Measurements from ENCODE around the gene SPNS2. TPM values are rescaled to one million over a fixed set of nuclear protein-coding genes. Genes with fewer than 3 reads are reported as not detected.

Gene SPNS2
- polyA plus RNA-seq, 1 of the 3 experiments (the other 2 are of a cell fraction), result 0.08 TPM

DNA sequence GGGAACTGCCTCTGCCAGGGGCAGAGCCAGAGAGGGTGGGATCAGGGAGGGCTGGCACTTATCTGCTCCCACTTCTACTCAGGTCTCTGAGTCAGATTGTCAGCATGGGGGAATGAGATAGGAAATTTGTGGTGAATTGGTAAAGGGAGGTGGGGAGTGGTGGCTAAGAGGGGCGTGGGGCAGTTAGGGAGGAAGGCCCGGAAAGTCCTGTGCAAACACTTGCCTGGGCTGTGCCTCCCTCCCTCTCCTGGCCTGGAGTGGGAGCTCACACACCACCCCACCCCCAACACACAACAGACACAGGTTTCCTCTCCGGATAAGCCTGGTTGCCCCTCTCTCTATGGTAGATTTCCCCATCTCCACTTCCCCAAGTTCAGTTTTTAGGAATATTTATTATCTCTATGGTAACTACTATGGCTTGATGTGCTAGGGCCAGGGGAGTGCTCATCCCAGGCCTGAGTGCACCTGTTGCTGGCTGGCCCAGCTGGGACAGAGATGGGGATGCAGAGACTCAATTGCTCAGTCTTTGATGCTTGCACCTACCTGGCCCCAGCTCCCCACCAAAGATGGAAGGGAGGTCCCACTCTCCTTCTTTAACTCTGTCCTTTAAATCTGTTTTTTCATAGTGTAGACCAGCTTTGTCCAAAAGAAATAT is 2.7 kb downstream of the SPNS2 start (continued):
- TF ChIP-seq, protein P1, sequence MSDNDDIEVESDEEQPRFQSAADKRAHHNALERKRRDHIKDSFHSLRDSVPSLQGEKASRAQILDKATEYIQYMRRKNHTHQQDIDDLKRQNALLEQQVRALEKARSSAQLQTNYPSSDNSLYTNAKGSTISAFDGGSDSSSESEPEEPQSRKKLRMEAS (IDR thresholded peaks at IDR 0.05; ENCODE audit: low read depth), result no peak

DNA sequence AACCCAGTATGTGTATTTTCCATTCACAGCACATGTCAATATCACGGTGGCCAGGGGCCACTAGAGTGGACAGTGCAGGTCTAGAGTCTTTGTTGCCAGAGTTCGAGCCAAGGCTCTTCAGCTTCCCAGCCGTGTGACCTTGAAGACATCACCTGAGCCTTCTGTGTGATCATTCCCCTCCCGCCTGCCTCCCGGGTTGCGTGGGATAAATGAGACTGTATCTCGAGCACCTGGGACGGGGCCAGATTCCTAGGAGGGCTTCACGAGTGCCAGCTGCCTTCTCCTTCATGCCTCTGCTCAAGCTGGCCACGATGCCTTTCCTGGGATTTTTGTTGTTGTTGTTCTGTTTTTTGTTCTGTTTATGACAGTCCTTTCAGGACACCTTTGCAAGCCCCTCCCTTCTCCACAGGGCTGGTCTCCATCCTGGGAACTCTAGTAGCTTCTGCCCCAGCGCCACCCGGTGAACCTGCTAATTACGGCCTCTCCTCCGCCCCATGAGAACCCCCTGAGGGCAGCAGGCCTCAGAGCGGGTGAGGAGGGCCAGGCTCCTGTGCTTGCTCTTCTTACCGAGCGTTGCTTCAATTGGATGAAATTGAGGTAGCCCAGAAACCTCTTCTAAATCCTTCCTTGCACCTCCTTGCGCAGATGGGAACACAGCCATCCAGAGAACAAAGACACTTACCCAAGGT is 3.9 kb downstream of the SPNS2 start:
- H3K27ac ChIP-seq (ENCODE audit: low read depth in 2 of 2, low read length in 1 of 2), result no peak overlapping the region
- no peak overlapping the region for H3K4me2 ChIP-seq
- peaks cover 3% of the 10 kb centered on the region for H3F3A ChIP-seq (replicated peaks; ENCODE audit: insufficient read depth)
- POLR2A ChIA-PET, result no interaction called here
- H3K4me3 ChIP-seq (ENCODE audit: low read depth in 2 of 2, low read length in 1 of 2), result no peak overlapping the region
- whole genome bisulfite sequencing (ENCODE audit: low lambda C conversion rate), result 69% methylated on average over 15 of the region's 18 CpGs
- H3K36me3 ChIP-seq (replicated peaks in 1 of 2; ENCODE audit: control insufficient read depth in 1 of 2, insufficient read depth in 2 of 2, low read length in 1 of 2), result no peaks in the 10 kb centered on the region
- no peaks in the 10 kb centered on the region for H3K79me2 ChIP-seq (ENCODE audit: insufficient read depth)
- H3K27me3 ChIP-seq (ENCODE audit: insufficient read depth), result peaks cover 35% of the 10 kb centered on the region
- 0 out of 2 replicates have a peak, but pooled peaks cover 3% of the 10 kb centered on the region for H4K20me1 ChIP-seq (ENCODE audit: insufficient read depth)
- CTCF ChIA-PET, result interaction anchor here (3.3 kb wide), 1 partner anchor 82 kb away, joined by 10 read pairs; no protein-coding TSS in a partner anchor
- no peak for DNase-seq
- H3K4me1 ChIP-seq (ENCODE audit: control insufficient read depth in 1 of 2, insufficient read depth in 2 of 2, low read depth in 1 of 2, low read length in 1 of 2), result peaks cover 0 to 3% of the 10 kb centered on the region in 2 experiments; a peak in 1 of 4 replicates
- H2AFZ ChIP-seq (ENCODE audit: low read depth), result no peak overlapping the region
- no peaks in the 10 kb centered on the region for H3K9me3 ChIP-seq
- TF ChIP-seq, protein P2, sequence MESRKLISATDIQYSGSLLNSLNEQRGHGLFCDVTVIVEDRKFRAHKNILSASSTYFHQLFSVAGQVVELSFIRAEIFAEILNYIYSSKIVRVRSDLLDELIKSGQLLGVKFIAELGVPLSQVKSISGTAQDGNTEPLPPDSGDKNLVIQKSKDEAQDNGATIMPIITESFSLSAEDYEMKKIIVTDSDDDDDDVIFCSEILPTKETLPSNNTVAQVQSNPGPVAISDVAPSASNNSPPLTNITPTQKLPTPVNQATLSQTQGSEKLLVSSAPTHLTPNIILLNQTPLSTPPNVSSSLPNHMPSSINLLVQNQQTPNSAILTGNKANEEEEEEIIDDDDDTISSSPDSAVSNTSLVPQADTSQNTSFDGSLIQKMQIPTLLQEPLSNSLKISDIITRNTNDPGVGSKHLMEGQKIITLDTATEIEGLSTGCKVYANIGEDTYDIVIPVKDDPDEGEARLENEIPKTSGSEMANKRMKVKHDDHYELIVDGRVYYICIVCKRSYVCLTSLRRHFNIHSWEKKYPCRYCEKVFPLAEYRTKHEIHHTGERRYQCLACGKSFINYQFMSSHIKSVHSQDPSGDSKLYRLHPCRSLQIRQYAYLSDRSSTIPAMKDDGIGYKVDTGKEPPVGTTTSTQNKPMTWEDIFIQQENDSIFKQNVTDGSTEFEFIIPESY (IDR thresholded peaks at IDR 0.05; ENCODE audit: borderline replicate concordance, low read depth), result no peak
- no peak for TF ChIP-seq FOXM1 (IDR thresholded peaks at IDR 0.05; ENCODE audit: low read depth)
- no peak for TF ChIP-seq MEF2A (IDR thresholded peaks at IDR 0.05; ENCODE audit: borderline replicate concordance, low read depth)
- no peak for TF ChIP-seq POLR2AphosphoS5 (IDR thresholded peaks at IDR 0.05; ENCODE audit: low read depth, low read length)
- no peak for TF ChIP-seq NFIC (IDR thresholded peaks at IDR 0.05; ENCODE audit: borderline replicate concordance)
- no peak overlapping the region for H3K9ac ChIP-seq
- H3K9me2 ChIP-seq, result no peaks in the 10 kb centered on the region

DNA sequence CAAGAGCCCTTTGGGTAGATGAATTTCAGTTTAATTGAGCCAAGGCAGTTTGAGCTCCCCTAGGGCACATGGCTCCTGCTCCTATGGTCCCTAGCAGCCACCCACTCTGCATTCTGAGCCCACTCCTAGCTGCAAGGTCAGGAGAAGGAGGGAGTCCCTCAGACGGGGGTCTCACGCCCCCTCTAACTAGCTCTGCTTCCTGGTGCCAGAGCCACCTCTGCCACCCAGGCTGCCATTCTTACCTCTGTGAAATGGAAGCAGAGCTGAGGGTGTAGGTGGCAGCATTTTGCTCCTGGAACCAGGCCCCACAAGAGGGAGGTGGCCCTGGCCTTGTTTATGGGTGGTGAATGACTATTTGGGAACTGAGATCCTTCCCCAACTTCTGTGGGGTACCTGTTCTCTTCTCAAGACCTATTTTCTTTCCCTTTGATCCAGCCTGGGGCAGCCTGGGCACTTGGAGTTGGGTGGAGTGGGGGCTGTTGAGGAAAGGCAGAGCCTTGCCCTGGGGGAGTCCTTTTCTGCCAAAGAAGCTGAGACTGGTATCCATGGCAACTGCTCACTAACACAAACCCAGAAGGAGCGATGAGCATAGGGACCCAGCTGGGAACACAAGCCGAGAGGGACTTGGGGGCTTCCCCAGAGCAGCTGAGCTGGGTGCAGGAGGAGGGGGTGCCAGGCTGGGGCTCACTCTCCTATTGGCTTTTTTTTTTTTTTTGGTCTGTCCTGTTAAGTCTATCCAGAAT is 4.8 kb downstream of the SPNS2 start:
- Histone ChIP-seq H3F3A (replicated peaks; ENCODE audit: insufficient read depth) (no peaks in the 10 kb centered on the region), H3K4me2 (no peak overlapping the region), H3K4me3 (ENCODE audit: low read depth in 2 of 2, low read length in 1 of 2) (no peak overlapping the region), H3K36me3 (replicated peaks in 1 of 2; ENCODE audit: control insufficient read depth in 1 of 2, insufficient read depth in 2 of 2, low read length in 1 of 2) (no peaks in the 10 kb centered on the region), H3K9ac (no peak overlapping the region), H3K79me2 (ENCODE audit: insufficient read depth) (no peaks in the 10 kb centered on the region), H4K20me1 (ENCODE audit: insufficient read depth) (no peaks in the 10 kb centered on the region), H3K27ac (ENCODE audit: low read depth in 2 of 2, low read length in 1 of 2) (no peak overlapping the region), H3K9me3 (no peaks in the 10 kb centered on the region), H3K27me3 (ENCODE audit: insufficient read depth) (peaks cover 26% of the 10 kb centered on the region), H3K9me2 (no peaks in the 10 kb centered on the region), H2AFZ (ENCODE audit: low read depth) (no peak overlapping the region), H3K4me1 (ENCODE audit: control insufficient read depth in 1 of 2, insufficient read depth in 2 of 2, low read depth in 1 of 2, low read length in 1 of 2) (peaks cover 0 to under 1% of the 10 kb centered on the region in 2 experiments; a peak in 1 of 4 replicates)
- no peak for DNase-seq
- POLR2A ChIA-PET, result no interaction called here
- WGBS (ENCODE audit: low lambda C conversion rate), result 96% methylated on average over 2 of the region's 4 CpGs
- CTCF ChIA-PET, result interaction anchor here (3.3 kb wide), 1 partner anchor 83 kb away, joined by 10 read pairs; no protein-coding TSS in a partner anchor
- TF ChIP-seq EP300 (IDR thresholded peaks at IDR 0.05; ENCODE audit: borderline replicate concordance in 1 of 2, low read depth in 1 of 2, low read length in 1 of 2), result no peak
- TF ChIP-seq TEAD4 (IDR thresholded peaks at IDR 0.05; ENCODE audit: borderline replicate concordance, insufficient read depth), result no peak
- TF ChIP-seq, protein P3, sequence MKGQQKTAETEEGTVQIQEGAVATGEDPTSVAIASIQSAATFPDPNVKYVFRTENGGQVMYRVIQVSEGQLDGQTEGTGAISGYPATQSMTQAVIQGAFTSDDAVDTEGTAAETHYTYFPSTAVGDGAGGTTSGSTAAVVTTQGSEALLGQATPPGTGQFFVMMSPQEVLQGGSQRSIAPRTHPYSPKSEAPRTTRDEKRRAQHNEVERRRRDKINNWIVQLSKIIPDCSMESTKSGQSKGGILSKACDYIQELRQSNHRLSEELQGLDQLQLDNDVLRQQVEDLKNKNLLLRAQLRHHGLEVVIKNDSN (IDR thresholded peaks at IDR 0.05; ENCODE audit: borderline replicate concordance, low read depth), result no peak
- TF ChIP-seq RAD21 (IDR thresholded peaks at IDR 0.05; ENCODE audit: low read length), result no peak
- TF ChIP-seq, protein P4, sequence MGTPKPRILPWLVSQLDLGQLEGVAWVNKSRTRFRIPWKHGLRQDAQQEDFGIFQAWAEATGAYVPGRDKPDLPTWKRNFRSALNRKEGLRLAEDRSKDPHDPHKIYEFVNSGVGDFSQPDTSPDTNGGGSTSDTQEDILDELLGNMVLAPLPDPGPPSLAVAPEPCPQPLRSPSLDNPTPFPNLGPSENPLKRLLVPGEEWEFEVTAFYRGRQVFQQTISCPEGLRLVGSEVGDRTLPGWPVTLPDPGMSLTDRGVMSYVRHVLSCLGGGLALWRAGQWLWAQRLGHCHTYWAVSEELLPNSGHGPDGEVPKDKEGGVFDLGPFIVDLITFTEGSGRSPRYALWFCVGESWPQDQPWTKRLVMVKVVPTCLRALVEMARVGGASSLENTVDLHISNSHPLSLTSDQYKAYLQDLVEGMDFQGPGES (IDR thresholded peaks at IDR 0.05; ENCODE audit: low read depth, low read length), result no peak
- TF ChIP-seq YY1 (IDR thresholded peaks at IDR 0.05; ENCODE audit: low read depth), result no peak
- TF ChIP-seq ELF1 (IDR thresholded peaks at IDR 0.05), result no peak
- no peak for TF ChIP-seq EZH2phosphoT487 (IDR thresholded peaks at IDR 0.05; ENCODE audit: borderline replicate concordance, low read depth)
- TF ChIP-seq, protein P5, sequence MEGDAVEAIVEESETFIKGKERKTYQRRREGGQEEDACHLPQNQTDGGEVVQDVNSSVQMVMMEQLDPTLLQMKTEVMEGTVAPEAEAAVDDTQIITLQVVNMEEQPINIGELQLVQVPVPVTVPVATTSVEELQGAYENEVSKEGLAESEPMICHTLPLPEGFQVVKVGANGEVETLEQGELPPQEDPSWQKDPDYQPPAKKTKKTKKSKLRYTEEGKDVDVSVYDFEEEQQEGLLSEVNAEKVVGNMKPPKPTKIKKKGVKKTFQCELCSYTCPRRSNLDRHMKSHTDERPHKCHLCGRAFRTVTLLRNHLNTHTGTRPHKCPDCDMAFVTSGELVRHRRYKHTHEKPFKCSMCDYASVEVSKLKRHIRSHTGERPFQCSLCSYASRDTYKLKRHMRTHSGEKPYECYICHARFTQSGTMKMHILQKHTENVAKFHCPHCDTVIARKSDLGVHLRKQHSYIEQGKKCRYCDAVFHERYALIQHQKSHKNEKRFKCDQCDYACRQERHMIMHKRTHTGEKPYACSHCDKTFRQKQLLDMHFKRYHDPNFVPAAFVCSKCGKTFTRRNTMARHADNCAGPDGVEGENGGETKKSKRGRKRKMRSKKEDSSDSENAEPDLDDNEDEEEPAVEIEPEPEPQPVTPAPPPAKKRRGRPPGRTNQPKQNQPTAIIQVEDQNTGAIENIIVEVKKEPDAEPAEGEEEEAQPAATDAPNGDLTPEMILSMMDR (IDR thresholded peaks at IDR 0.05), result no peak
- TF ChIP-seq SIN3A (IDR thresholded peaks at IDR 0.05; ENCODE audit: borderline replicate concordance, low read depth, low read length), result no peak
- TF ChIP-seq NFIC (IDR thresholded peaks at IDR 0.05; ENCODE audit: borderline replicate concordance), result no peak
- TF ChIP-seq RXRA (IDR thresholded peaks at IDR 0.05; ENCODE audit: borderline replicate concordance, low read depth), result no peak

All from SK-N-SH (cell line).